RWPE1 (cell line): ENCODE results near the gene ZNF423.

Experiments used
- CTCF ChIA-PET: fragments of 350-600 bp; sonication (Branson Sonifier 250); formaldehyde crosslinking; extraction: SDS; loops from one replicate; lab custom pipeline; 2021; lab: Yijun Ruan, JAX
- POLR2A ChIA-PET: fragments of 400-600 bp; formaldehyde crosslinking; extraction: SDS; loops from one replicate; lab custom pipeline; 2020; ENCODE audit warnings: antibody characterized with exemption; ENCODE audit not compliant: low non-redundant PET; lab: Yijun Ruan, JAX
- DNase-seq: peaks from one replicate; pipeline ENCODE4 v3.0.0; 2012; ENCODE audit warnings: low spot score
- H3K27ac ChIP-seq: fragments of 450-650 bp; 2 replicates; pipeline ENCODE4 v1.5.1; 2017
- CTCF ChIP-seq: fragments of 450-650 bp; conservative IDR thresholded peaks from 2 replicates; pipeline ENCODE4 v1.5.1; 2017; ENCODE audit warnings: low read depth, mild to moderate bottlenecking

ZNF423 gene

GRCh38 chr16:49629851-49630250, 226.1 kb downstream of the ZNF423 start:
- no peak for DNase-seq
- H3K27ac ChIP-seq: no peak overlapping the region
- POLR2A ChIA-PET: no interaction called here
- CTCF ChIA-PET: no interaction called here
- TF ChIP-seq CTCF: no peak

- no peak for TF ChIP-seq CTCF
- ChIA-PET POLR2A (no interaction called here), CTCF (no interaction called here)
- H3K27ac ChIP-seq: no peak overlapping the region
- no peak for DNase-seq
Observed at GRCh38 chr16:49628148-49628547, 227.8 kb downstream of the ZNF423 start.

- CTCF ChIA-PET: no interaction called here
- no peak overlapping the region for H3K27ac ChIP-seq
- no peak for TF ChIP-seq CTCF
- POLR2A ChIA-PET: no interaction called here
- DNase-seq: no peak
Observed at GRCh38 chr16:49625311-49626065, 230.4 kb downstream of the ZNF423 start.

GRCh38 chr16:49623501-49624266, 232.2 kb downstream of the ZNF423 start:
- no peak for TF ChIP-seq CTCF
- POLR2A ChIA-PET: no interaction called here
- CTCF ChIA-PET: interaction anchor here (0.6 kb wide), 1 partner anchor 52 kb away, joined by 7 read pairs; no protein-coding TSS in a partner anchor
- DNase-seq: no peak
- no peak overlapping the region for H3K27ac ChIP-seq

GRCh38 chr16:49622421-49623402, 233.2 kb downstream of the ZNF423 start:
- H3K27ac ChIP-seq: no peak overlapping the region
- no peak for DNase-seq
- TF ChIP-seq CTCF: no peak
- CTCF ChIA-PET: interaction anchor here (0.6 kb wide), 1 partner anchor 53 kb away, joined by 7 read pairs; no protein-coding TSS in a partner anchor
- POLR2A ChIA-PET: no interaction called here

- CTCF ChIA-PET: no interaction called here
Observed at GRCh38 chr16:49622084-49622390, 233.9 kb downstream of the ZNF423 start.

More at GRCh38 chr16:49622084-49622390, 233.9 kb downstream of the ZNF423 start:
- no peak overlapping the region for H3K27ac ChIP-seq
- DNase-seq: no peak
- TF ChIP-seq CTCF: no peak
- POLR2A ChIA-PET: no interaction called here
